ENCODE results near the gene AMBRA1.

DNA sequence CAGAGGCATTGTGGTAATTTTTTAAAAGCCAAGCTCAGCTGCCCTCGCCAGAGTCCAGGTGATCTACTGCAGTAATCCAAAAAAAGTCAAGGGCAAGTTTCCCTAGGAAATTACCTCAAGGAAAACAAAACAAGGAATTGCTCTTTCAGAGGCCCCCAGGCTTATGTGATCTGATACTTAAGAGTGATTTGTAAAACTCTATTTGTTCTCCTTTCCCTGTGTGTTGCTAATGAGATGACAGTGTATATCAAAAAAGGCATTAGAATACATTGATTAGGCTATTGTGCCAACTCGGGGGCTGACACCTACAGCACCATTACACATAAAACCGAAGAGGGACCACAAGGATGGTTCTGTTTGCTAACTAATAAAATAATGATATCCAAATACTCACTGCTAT, 157.7 kb downstream of the AMBRA1 start:
- TF ChIP-seq POLR2AphosphoS5 (IDR thresholded peaks at IDR 0.05) = no peak
- TF ChIP-seq, protein P1, sequence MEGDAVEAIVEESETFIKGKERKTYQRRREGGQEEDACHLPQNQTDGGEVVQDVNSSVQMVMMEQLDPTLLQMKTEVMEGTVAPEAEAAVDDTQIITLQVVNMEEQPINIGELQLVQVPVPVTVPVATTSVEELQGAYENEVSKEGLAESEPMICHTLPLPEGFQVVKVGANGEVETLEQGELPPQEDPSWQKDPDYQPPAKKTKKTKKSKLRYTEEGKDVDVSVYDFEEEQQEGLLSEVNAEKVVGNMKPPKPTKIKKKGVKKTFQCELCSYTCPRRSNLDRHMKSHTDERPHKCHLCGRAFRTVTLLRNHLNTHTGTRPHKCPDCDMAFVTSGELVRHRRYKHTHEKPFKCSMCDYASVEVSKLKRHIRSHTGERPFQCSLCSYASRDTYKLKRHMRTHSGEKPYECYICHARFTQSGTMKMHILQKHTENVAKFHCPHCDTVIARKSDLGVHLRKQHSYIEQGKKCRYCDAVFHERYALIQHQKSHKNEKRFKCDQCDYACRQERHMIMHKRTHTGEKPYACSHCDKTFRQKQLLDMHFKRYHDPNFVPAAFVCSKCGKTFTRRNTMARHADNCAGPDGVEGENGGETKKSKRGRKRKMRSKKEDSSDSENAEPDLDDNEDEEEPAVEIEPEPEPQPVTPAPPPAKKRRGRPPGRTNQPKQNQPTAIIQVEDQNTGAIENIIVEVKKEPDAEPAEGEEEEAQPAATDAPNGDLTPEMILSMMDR (IDR thresholded peaks at IDR 0.05) = no peak
- TF ChIP-seq POLR2A (IDR thresholded peaks at IDR 0.05) = no peak

Data from breast epithelium (tissue), 3 donors.